ENCODE measurements around the gene SGSM1. TPM values are rescaled to one million over a fixed set of nuclear protein-coding genes. Genes with fewer than 3 reads are reported as not detected.

SGSM1 gene
- total RNA-seq, 2 donors from 2014 or later: 3.6 to 4.6 TPM

GRCh38 chr22:24789516-24789915 lies 16.5 kb upstream of the SGSM1 start:
- Histone ChIP-seq H3K27me3 (no peaks in the 10 kb centered on the region), H3K27ac (no peak overlapping the region), H3K4me3 (no peak overlapping the region), H3K9me3 (no peaks in the 10 kb centered on the region), H3K36me3 (replicated peaks in 1 of 2; ENCODE audit: insufficient read depth in 1 of 2, low read depth in 2 of 2) (no peaks in the 10 kb centered on the region), H3K4me1 (no peaks in the 10 kb centered on the region)
- no peak for DNase-seq
- intact Hi-C loops (cut with DNase I): no loop called here
- WGBS, 2 donors: 50 to 67% methylated on average over 3 of the region's 3 CpGs
- no peak for TF ChIP-seq POLR2A (IDR thresholded peaks at IDR 0.05)
- TF ChIP-seq, protein P1, sequence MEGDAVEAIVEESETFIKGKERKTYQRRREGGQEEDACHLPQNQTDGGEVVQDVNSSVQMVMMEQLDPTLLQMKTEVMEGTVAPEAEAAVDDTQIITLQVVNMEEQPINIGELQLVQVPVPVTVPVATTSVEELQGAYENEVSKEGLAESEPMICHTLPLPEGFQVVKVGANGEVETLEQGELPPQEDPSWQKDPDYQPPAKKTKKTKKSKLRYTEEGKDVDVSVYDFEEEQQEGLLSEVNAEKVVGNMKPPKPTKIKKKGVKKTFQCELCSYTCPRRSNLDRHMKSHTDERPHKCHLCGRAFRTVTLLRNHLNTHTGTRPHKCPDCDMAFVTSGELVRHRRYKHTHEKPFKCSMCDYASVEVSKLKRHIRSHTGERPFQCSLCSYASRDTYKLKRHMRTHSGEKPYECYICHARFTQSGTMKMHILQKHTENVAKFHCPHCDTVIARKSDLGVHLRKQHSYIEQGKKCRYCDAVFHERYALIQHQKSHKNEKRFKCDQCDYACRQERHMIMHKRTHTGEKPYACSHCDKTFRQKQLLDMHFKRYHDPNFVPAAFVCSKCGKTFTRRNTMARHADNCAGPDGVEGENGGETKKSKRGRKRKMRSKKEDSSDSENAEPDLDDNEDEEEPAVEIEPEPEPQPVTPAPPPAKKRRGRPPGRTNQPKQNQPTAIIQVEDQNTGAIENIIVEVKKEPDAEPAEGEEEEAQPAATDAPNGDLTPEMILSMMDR (IDR thresholded peaks at IDR 0.05): no peak
- no peak for ATAC-seq

DNA sequence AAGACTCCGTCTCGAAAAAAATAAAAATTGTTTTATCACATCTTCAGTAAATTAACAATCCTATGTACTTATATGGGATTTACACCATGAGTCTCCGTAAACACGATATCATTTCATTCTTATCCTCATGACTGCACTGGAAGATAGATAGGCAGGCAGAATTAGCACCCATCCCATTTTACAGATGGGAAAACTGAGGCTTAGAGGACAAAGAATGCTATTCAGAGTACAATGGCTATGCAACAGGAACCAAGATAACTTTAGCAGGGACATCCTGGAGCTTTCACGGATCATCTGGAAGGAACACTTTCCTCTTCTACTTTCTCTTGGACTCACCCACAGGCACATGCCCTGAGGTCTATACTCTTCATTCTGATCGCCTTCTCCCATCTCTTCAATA lies 14.6 kb upstream of the SGSM1 start:
- H3K27ac ChIP-seq: no peak overlapping the region
- H3K4me3 ChIP-seq: no peak overlapping the region
- no peak for DNase-seq
- H3K9me3 ChIP-seq: no peaks in the 10 kb centered on the region
- no peaks in the 10 kb centered on the region for H3K4me1 ChIP-seq
- H3K27me3 ChIP-seq: no peaks in the 10 kb centered on the region
- ATAC-seq: no peak
- TF ChIP-seq POLR2A (IDR thresholded peaks at IDR 0.05): no peak
- TF ChIP-seq, protein P1 (IDR thresholded peaks at IDR 0.05): no peak
- no peaks in the 10 kb centered on the region for H3K36me3 ChIP-seq (replicated peaks in 1 of 2; ENCODE audit: insufficient read depth in 1 of 2, low read depth in 2 of 2)
- intact Hi-C loops (cut with DNase I): no loop called here
- 81 to 86% methylated on average over 6 of the region's 6 CpGs for WGBS, 2 donors

- TF ChIP-seq, protein P1 (IDR thresholded peaks at IDR 0.05): no peak
- no peak for TF ChIP-seq POLR2A (IDR thresholded peaks at IDR 0.05)
- H3K36me3 ChIP-seq (replicated peaks in 1 of 2; ENCODE audit: insufficient read depth in 1 of 2, low read depth in 2 of 2): no peaks in the 10 kb centered on the region
- H3K9me3 ChIP-seq: no peaks in the 10 kb centered on the region
- no peak for DNase-seq
- intact Hi-C loops (cut with DNase I): no loop called here
- H3K27ac ChIP-seq: no peak overlapping the region
- H3K4me1 ChIP-seq: no peaks in the 10 kb centered on the region
- H3K27me3 ChIP-seq: no peaks in the 10 kb centered on the region
- H3K4me3 ChIP-seq: no peak overlapping the region
- ATAC-seq: no peak
- WGBS, 2 donors: 77 to 94% methylated on average over 3 of the region's 3 CpGs
Observed at GRCh38 chr22:24796056-24796455, 10.0 kb upstream of the SGSM1 start.

- DNase-seq (no peak), ATAC-seq (no peak)
- TF ChIP-seq, protein P1 (IDR thresholded peaks at IDR 0.05): no peak
- TF ChIP-seq POLR2A (IDR thresholded peaks at IDR 0.05): no peak
- Histone ChIP-seq H3K27me3 (no peaks in the 10 kb centered on the region), H3K4me3 (no peak overlapping the region), H3K4me1 (no peaks in the 10 kb centered on the region), H3K36me3 (replicated peaks in 1 of 2; ENCODE audit: insufficient read depth in 1 of 2, low read depth in 2 of 2) (no peaks in the 10 kb centered on the region), H3K9me3 (no peaks in the 10 kb centered on the region), H3K27ac (no peak overlapping the region)
- intact Hi-C loops (cut with DNase I): no loop called here
- 62 to 64% methylated on average over 4 of the region's 4 CpGs for WGBS, 2 donors
Observed at GRCh38 chr22:24796860-24797259, 9.2 kb upstream of the SGSM1 start.

GRCh38 chr22:24801901-24802465 lies 4.0 kb upstream of the SGSM1 start:
- peaks cover 8% of the 10 kb centered on the region for H3K4me1 ChIP-seq
- H3K27me3 ChIP-seq: no peaks in the 10 kb centered on the region
- H3K27ac ChIP-seq: no peak overlapping the region
- ATAC-seq: no peak
- no peaks in the 10 kb centered on the region for H3K9me3 ChIP-seq
- no peaks in the 10 kb centered on the region for H3K36me3 ChIP-seq (replicated peaks in 1 of 2; ENCODE audit: insufficient read depth in 1 of 2, low read depth in 2 of 2)
- TF ChIP-seq, protein P1 (IDR thresholded peaks at IDR 0.05): no peak
- TF ChIP-seq POLR2A (IDR thresholded peaks at IDR 0.05): no peak
- intact Hi-C loops (cut with DNase I): no loop called here
- H3K4me3 ChIP-seq: no peak overlapping the region
- WGBS, 2 donors: 51 to 61% methylated on average over 6 of the region's 6 CpGs
- DNase-seq: no peak
